Measurements from ENCODE around the gene MAN2A2. TPM values are rescaled to one million over a fixed set of nuclear protein-coding genes. Genes with fewer than 3 reads are reported as not detected.

Gene MAN2A2
- total and polyA plus RNA-seq, 9 of the 15 experiments (the other 6 are each of a cell fraction or from before 2014, with no cell fraction given), result 7.3 to 151 (median 43.4) TPM

DNA sequence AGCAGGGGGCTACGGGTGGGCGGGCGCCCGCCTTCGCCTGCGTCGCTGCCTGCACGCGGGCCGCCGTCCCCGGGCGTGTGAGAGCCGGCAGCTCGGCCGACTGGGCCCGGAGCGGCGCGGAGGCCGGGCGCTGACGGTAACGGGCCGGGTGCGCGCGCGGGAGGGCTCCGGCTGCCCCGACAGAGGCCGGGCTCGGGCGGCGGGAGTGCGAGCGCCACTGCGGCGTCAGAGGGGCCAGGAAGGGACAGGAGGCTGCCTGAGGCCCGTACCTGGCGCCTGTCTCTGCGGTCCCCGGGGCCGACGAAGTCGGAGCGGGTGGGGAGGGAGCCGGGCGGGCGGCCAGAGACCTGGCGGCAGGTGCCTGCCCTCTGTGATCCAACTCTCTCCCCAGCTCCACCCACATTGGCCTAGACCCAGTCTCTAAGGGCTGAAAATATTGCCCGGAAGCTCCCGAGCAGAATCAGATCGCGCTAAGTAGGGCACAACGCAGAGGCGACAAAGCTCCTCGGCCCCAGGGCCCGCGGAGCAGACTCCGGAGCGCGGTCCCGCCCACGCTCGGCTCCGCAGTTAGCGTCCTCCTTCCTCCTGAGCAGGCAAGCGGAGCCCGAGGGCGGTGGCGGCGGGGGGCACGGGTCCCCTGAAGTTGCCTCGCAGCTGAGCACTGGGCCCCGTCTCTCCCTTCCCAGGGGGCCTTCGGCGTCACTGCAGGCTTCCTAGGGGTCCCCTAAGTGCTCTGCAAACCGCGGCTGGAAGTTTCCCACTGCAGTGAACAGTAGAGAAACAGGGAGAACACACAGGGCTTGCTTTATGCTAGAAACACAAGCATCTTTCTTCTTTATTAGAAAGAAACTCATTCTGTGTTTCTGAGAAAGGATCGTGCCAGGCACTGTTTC is at the start of gene MAN2A2 (continued):
- TF ChIP-seq, protein P1, sequence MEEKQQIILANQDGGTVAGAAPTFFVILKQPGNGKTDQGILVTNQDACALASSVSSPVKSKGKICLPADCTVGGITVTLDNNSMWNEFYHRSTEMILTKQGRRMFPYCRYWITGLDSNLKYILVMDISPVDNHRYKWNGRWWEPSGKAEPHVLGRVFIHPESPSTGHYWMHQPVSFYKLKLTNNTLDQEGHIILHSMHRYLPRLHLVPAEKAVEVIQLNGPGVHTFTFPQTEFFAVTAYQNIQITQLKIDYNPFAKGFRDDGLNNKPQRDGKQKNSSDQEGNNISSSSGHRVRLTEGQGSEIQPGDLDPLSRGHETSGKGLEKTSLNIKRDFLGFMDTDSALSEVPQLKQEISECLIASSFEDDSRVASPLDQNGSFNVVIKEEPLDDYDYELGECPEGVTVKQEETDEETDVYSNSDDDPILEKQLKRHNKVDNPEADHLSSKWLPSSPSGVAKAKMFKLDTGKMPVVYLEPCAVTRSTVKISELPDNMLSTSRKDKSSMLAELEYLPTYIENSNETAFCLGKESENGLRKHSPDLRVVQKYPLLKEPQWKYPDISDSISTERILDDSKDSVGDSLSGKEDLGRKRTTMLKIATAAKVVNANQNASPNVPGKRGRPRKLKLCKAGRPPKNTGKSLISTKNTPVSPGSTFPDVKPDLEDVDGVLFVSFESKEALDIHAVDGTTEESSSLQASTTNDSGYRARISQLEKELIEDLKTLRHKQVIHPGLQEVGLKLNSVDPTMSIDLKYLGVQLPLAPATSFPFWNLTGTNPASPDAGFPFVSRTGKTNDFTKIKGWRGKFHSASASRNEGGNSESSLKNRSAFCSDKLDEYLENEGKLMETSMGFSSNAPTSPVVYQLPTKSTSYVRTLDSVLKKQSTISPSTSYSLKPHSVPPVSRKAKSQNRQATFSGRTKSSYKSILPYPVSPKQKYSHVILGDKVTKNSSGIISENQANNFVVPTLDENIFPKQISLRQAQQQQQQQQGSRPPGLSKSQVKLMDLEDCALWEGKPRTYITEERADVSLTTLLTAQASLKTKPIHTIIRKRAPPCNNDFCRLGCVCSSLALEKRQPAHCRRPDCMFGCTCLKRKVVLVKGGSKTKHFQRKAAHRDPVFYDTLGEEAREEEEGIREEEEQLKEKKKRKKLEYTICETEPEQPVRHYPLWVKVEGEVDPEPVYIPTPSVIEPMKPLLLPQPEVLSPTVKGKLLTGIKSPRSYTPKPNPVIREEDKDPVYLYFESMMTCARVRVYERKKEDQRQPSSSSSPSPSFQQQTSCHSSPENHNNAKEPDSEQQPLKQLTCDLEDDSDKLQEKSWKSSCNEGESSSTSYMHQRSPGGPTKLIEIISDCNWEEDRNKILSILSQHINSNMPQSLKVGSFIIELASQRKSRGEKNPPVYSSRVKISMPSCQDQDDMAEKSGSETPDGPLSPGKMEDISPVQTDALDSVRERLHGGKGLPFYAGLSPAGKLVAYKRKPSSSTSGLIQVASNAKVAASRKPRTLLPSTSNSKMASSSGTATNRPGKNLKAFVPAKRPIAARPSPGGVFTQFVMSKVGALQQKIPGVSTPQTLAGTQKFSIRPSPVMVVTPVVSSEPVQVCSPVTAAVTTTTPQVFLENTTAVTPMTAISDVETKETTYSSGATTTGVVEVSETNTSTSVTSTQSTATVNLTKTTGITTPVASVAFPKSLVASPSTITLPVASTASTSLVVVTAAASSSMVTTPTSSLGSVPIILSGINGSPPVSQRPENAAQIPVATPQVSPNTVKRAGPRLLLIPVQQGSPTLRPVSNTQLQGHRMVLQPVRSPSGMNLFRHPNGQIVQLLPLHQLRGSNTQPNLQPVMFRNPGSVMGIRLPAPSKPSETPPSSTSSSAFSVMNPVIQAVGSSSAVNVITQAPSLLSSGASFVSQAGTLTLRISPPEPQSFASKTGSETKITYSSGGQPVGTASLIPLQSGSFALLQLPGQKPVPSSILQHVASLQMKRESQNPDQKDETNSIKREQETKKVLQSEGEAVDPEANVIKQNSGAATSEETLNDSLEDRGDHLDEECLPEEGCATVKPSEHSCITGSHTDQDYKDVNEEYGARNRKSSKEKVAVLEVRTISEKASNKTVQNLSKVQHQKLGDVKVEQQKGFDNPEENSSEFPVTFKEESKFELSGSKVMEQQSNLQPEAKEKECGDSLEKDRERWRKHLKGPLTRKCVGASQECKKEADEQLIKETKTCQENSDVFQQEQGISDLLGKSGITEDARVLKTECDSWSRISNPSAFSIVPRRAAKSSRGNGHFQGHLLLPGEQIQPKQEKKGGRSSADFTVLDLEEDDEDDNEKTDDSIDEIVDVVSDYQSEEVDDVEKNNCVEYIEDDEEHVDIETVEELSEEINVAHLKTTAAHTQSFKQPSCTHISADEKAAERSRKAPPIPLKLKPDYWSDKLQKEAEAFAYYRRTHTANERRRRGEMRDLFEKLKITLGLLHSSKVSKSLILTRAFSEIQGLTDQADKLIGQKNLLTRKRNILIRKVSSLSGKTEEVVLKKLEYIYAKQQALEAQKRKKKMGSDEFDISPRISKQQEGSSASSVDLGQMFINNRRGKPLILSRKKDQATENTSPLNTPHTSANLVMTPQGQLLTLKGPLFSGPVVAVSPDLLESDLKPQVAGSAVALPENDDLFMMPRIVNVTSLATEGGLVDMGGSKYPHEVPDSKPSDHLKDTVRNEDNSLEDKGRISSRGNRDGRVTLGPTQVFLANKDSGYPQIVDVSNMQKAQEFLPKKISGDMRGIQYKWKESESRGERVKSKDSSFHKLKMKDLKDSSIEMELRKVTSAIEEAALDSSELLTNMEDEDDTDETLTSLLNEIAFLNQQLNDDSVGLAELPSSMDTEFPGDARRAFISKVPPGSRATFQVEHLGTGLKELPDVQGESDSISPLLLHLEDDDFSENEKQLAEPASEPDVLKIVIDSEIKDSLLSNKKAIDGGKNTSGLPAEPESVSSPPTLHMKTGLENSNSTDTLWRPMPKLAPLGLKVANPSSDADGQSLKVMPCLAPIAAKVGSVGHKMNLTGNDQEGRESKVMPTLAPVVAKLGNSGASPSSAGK (IDR thresholded peaks at IDR 0.05), result 0 out of 2 replicates have a peak, but pooled peaks have one; percentile 29
- TF ChIP-seq ELF1 (tag; IDR thresholded peaks at IDR 0.05) (peak; percentile 42), SMAD1 (IDR thresholded peaks at IDR 0.05; ENCODE audit: low read depth, low read length, partially characterized antibody) (peak; percentile 23), SRF (CRISPR knock-in tag; IDR thresholded peaks at IDR 0.05) (peak in 1 of 2 experiments; percentile 23; a peak in 1 of 4 replicates), KDM4B (IDR thresholded peaks at IDR 0.05; ENCODE audit: borderline replicate concordance in 2 of 2, low read depth in 1 of 2) (peak in 1 of 2 experiments; percentile 72; a peak in 1 of 4 replicates), L3MBTL2 (IDR thresholded peaks at IDR 0.05) (peak; percentile 16), ZC3H11A (IDR thresholded peaks at IDR 0.05; ENCODE audit: low read depth, low read length) (no peak), SMARCE1 (IDR thresholded peaks at IDR 0.05) (peak; percentile 41), POLR2H (tag; IDR thresholded peaks at IDR 0.05; ENCODE audit: low read depth) (peak; percentile 28; the same call in 1 of the 2 replicates), KAT2B (IDR thresholded peaks at IDR 0.05; ENCODE audit: low read depth, low read length) (no peak), LCOR (CRISPR knock-in tag; IDR thresholded peaks at IDR 0.05) (0 out of 2 replicates have a peak, but pooled peaks have one; percentile 62), ETV1 (tag; conservative IDR thresholded peaks at IDR 0.05; ENCODE audit: low read depth) (peak; percentile 83), GTF2F1 (IDR thresholded peaks at IDR 0.05; ENCODE audit: low read depth, low read length) (peak; percentile 66; the same call in 1 of the 2 replicates)
- TF ChIP-seq, protein P2, sequence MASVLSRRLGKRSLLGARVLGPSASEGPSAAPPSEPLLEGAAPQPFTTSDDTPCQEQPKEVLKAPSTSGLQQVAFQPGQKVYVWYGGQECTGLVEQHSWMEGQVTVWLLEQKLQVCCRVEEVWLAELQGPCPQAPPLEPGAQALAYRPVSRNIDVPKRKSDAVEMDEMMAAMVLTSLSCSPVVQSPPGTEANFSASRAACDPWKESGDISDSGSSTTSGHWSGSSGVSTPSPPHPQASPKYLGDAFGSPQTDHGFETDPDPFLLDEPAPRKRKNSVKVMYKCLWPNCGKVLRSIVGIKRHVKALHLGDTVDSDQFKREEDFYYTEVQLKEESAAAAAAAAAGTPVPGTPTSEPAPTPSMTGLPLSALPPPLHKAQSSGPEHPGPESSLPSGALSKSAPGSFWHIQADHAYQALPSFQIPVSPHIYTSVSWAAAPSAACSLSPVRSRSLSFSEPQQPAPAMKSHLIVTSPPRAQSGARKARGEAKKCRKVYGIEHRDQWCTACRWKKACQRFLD (CRISPR knock-in tag; IDR thresholded peaks at IDR 0.05), result 0 out of 2 replicates have a peak, but pooled peaks have one; percentile 1
